ENCODE results near the gene OR2D2. TPM values are rescaled to one million over a fixed set of nuclear protein-coding genes. Genes with fewer than 3 reads are reported as not detected.
"Not testable (repeated sequence)": the region's sequence is repeated elsewhere in the genome, so short reads cannot be mapped to it uniquely, and the experiment has no call there.

Gene OR2D2
- polyA plus RNA-seq, 2 of the 4 experiments (the other 2 are of a cell fraction), result not detected

DNA sequence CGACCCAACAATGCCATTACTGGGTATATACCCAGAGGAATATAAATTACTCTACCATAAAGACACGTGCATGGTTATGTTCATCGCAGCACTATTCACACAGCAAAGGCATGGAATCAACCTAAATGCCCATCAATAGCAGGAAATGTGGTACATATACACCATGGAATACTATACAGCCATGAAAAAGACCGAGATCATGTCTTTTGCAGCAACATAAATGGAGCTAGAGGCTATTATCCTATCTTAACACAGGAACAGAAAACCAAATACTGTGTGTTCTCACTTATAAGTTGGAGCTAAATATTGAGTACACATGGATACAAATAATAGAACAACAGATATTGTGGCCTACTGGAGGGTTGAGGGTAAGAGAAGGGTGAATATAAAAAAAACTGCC lies 3.5 kb downstream of the OR2D2 start:
- Histone ChIP-seq H3K4me1 (no peaks in the 10 kb centered on the region), H3K4me3 (no peak overlapping the region), H3K4me2 (no peak overlapping the region), H3K27ac (no peak overlapping the region), H3K9me3 (no peaks in the 10 kb centered on the region)
- DNase-seq (ENCODE audit: low read depth in 1 of 2, low spot score in 1 of 2) (no peak), FAIRE-seq (no peak), ATAC-seq (no peak)
- ChIA-PET POLR2A (no interaction called here), CTCF (no interaction called here)
- TF ChIP-seq ZC3H11A (IDR thresholded peaks at IDR 0.05), result no peak
- TF ChIP-seq, protein P1, sequence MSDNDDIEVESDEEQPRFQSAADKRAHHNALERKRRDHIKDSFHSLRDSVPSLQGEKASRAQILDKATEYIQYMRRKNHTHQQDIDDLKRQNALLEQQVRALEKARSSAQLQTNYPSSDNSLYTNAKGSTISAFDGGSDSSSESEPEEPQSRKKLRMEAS (IDR thresholded peaks at IDR 0.05), result no peak
- no peak for TF ChIP-seq NFE2L2 (conservative IDR thresholded peaks at IDR 0.05; ENCODE audit: low read length)
- TF ChIP-seq SMC3 (IDR thresholded peaks at IDR 0.05), result no peak
- no peak for TF ChIP-seq CHD2 (IDR thresholded peaks at IDR 0.05; ENCODE audit: low read length, partially characterized antibody)
- no peak for TF ChIP-seq NPAS2 (CRISPR knock-in tag; IDR thresholded peaks at IDR 0.05; ENCODE audit: borderline replicate concordance)
- TF ChIP-seq FOSB (CRISPR knock-in tag; IDR thresholded peaks at IDR 0.05), result no peak
- WGBS (ENCODE audit: missing lambda C conversion rate), result 18% methylated on average over 4 of the region's 4 CpGs

DNA sequence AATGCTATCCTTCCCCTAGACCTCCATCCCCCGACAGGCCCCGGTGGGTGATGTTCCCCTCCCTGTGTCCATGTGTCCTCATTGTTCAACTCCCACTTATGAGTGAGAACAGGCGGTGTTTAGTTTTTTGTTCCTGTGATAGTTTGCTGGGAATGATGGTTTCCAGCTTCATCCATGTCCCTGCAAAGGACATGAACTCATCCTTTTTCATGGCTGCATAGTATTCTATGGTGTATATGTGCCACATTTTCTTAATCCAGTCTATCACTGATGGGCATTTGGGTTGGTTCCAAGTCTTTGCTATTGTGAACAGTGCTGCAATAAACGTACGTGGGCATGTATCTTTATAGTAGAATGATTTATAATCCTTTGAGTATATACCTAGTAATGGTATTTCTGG lies 4.6 kb downstream of the OR2D2 start:
- H3K27ac ChIP-seq; H3K4me1 ChIP-seq; CTCF ChIA-PET; ATAC-seq; H3K4me3 ChIP-seq; POLR2A ChIA-PET; H3K9me3 ChIP-seq; DNase-seq (ENCODE audit: low read depth in 1 of 2, low spot score in 1 of 2); H3K4me2 ChIP-seq; FAIRE-seq: not testable (repeated sequence)
- 25% methylated on average over 5 of the region's 5 CpGs for WGBS (ENCODE audit: missing lambda C conversion rate)

DNA sequence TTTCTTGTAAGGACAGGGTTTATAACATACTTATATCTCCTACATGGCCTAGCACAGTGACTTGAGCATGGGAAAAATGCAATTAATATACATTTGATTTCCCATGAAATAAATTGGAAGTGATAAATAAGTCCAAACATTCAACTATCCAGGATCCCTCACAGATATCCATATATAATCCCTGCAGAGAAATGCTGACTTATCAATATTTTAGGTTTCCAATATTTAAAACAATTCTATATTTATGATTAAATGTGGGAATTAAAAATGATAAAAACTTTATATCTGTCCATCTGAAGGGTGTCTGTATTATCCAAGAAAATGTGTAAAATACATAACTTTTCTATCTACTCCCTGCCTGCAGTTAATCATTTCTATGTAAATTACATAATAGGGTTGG lies 9.5 kb downstream of the OR2D2 start:
- Histone ChIP-seq H3K4me1 (no peaks in the 10 kb centered on the region), H3K4me2 (no peak overlapping the region), H3K4me3 (no peak overlapping the region), H3K9me3 (no peaks in the 10 kb centered on the region), H3K27ac (no peak overlapping the region)
- POLR2A ChIA-PET, result no interaction called here
- DNase-seq (ENCODE audit: low read depth in 1 of 2, low spot score in 1 of 2) (no peak), FAIRE-seq (no peak), ATAC-seq (no peak)
- CTCF ChIA-PET, result no interaction called here
- TF ChIP-seq MAZ (IDR thresholded peaks at IDR 0.05; ENCODE audit: borderline replicate concordance, low read depth, low read length) (no peak), MAFK (IDR thresholded peaks at IDR 0.05; ENCODE audit: partially characterized antibody) (peak; percentile 86)
- TF ChIP-seq, protein P1 (IDR thresholded peaks at IDR 0.05), result no peak

DNA sequence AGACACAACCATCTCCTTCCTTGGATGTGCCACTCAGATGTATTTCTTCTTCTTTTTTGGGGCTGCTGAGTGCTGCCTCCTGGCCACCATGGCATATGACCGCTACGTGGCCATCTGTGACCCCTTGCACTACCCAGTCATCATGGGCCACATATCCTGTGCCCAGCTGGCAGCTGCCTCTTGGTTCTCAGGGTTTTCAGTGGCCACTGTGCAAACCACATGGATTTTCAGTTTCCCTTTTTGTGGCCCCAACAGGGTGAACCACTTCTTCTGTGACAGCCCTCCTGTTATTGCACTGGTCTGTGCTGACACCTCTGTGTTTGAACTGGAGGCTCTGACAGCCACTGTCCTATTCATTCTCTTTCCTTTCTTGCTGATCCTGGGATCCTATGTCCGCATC lies 15.4 kb downstream of the OR2D2 start:
- DNase-seq (ENCODE audit: low read depth in 1 of 2, low spot score in 1 of 2), result no peak
- TF ChIP-seq HEYL (CRISPR knock-in tag; IDR thresholded peaks at IDR 0.05), result no peak
- no peak for TF ChIP-seq TFCP2L1 (CRISPR knock-in tag; IDR thresholded peaks at IDR 0.05)
- TF ChIP-seq, protein P2, sequence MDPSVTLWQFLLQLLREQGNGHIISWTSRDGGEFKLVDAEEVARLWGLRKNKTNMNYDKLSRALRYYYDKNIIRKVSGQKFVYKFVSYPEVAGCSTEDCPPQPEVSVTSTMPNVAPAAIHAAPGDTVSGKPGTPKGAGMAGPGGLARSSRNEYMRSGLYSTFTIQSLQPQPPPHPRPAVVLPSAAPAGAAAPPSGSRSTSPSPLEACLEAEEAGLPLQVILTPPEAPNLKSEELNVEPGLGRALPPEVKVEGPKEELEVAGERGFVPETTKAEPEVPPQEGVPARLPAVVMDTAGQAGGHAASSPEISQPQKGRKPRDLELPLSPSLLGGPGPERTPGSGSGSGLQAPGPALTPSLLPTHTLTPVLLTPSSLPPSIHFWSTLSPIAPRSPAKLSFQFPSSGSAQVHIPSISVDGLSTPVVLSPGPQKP (IDR thresholded peaks at IDR 0.05; ENCODE audit: low read depth, low read length), result no peak
- TF ChIP-seq, protein P3, sequence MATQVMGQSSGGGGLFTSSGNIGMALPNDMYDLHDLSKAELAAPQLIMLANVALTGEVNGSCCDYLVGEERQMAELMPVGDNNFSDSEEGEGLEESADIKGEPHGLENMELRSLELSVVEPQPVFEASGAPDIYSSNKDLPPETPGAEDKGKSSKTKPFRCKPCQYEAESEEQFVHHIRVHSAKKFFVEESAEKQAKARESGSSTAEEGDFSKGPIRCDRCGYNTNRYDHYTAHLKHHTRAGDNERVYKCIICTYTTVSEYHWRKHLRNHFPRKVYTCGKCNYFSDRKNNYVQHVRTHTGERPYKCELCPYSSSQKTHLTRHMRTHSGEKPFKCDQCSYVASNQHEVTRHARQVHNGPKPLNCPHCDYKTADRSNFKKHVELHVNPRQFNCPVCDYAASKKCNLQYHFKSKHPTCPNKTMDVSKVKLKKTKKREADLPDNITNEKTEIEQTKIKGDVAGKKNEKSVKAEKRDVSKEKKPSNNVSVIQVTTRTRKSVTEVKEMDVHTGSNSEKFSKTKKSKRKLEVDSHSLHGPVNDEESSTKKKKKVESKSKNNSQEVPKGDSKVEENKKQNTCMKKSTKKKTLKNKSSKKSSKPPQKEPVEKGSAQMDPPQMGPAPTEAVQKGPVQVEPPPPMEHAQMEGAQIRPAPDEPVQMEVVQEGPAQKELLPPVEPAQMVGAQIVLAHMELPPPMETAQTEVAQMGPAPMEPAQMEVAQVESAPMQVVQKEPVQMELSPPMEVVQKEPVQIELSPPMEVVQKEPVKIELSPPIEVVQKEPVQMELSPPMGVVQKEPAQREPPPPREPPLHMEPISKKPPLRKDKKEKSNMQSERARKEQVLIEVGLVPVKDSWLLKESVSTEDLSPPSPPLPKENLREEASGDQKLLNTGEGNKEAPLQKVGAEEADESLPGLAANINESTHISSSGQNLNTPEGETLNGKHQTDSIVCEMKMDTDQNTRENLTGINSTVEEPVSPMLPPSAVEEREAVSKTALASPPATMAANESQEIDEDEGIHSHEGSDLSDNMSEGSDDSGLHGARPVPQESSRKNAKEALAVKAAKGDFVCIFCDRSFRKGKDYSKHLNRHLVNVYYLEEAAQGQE (IDR thresholded peaks at IDR 0.05), result no peak
- TF ChIP-seq, protein P4, sequence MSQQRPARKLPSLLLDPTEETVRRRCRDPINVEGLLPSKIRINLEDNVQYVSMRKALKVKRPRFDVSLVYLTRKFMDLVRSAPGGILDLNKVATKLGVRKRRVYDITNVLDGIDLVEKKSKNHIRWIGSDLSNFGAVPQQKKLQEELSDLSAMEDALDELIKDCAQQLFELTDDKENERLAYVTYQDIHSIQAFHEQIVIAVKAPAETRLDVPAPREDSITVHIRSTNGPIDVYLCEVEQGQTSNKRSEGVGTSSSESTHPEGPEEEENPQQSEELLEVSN (IDR thresholded peaks at IDR 0.05; ENCODE audit: borderline replicate concordance, low read depth), result no peak
- TF ChIP-seq POLR2AphosphoS2 (conservative IDR thresholded peaks at IDR 0.05; ENCODE audit: low read length), result no peak
- no peak for TF ChIP-seq ZSCAN20 (CRISPR knock-in tag; IDR thresholded peaks at IDR 0.05)
- no peak for TF ChIP-seq NR3C1 (IDR thresholded peaks at IDR 0.05)
- TF ChIP-seq, protein P5, sequence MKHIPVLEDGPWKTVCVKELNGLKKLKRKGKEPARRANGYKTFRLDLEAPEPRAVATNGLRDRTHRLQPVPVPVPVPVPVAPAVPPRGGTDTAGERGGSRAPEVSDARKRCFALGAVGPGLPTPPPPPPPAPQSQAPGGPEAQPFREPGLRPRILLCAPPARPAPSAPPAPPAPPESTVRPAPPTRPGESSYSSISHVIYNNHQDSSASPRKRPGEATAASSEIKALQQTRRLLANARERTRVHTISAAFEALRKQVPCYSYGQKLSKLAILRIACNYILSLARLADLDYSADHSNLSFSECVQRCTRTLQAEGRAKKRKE (CRISPR knock-in tag; IDR thresholded peaks at IDR 0.05; ENCODE audit: low read depth), result no peak
- no peak for TF ChIP-seq PHF8 (IDR thresholded peaks at IDR 0.05; ENCODE audit: borderline replicate concordance, low read depth)
- TF ChIP-seq, protein P1 (IDR thresholded peaks at IDR 0.05), result no peak
- TF ChIP-seq ZC3H11A (IDR thresholded peaks at IDR 0.05), result no peak
- no peak for TF ChIP-seq CHD4 (IDR thresholded peaks at IDR 0.05; ENCODE audit: borderline replicate concordance)
- no peak for TF ChIP-seq EP300 (IDR thresholded peaks at IDR 0.05)
- no peak for TF ChIP-seq CBX8 (IDR thresholded peaks at IDR 0.05)
- no peak for TF ChIP-seq RNF2 (IDR thresholded peaks at IDR 0.05; ENCODE audit: borderline replicate concordance, low read depth)
- no peak for TF ChIP-seq ZFP36 (IDR thresholded peaks at IDR 0.05; ENCODE audit: borderline replicate concordance, partially characterized antibody)
- no peak for TF ChIP-seq NFE2L2 (conservative IDR thresholded peaks at IDR 0.05; ENCODE audit: low read length)
- WGBS (ENCODE audit: missing lambda C conversion rate), result 2% methylated on average over 3 of the region's 3 CpGs
- H3K27ac ChIP-seq, result no peak overlapping the region
- H3K4me2 ChIP-seq, result no peak overlapping the region
- no peak for FAIRE-seq
- H3K4me1 ChIP-seq, result no peaks in the 10 kb centered on the region
- ChIA-PET POLR2A (no interaction called here), CTCF (no interaction called here)
- H3K9me3 ChIP-seq, result no peaks in the 10 kb centered on the region
- no peak for ATAC-seq
- no peak overlapping the region for H3K4me3 ChIP-seq
